ENCODE data around the gene WRAP53. TPM values are rescaled to one million over a fixed set of nuclear protein-coding genes. Genes with fewer than 3 reads are reported as not detected.

WRAP53 gene
- total and polyA plus RNA-seq, 12 donors = 3.8 to 12.1 (median 4.9) TPM

- intact Hi-C loops (cut with DNase I) = no loop called here
- no peak overlapping the region for H3K4me3 ChIP-seq
- no peak for TF ChIP-seq CTCF (IDR thresholded peaks at IDR 0.05)
- WGBS, 2 donors = 77 to 83% methylated on average over 10 of the region's 10 CpGs
- no peaks in the 10 kb centered on the region for H3K9me3 ChIP-seq
- H3K4me1 ChIP-seq = peaks cover 3 to 31% (median 8%) of the 10 kb centered on the region in 9 donors
- H3K27me3 ChIP-seq = peaks cover 4 to 83% (median 57%) of the 10 kb centered on the region in 7 donors
- no peaks in the 10 kb centered on the region for H3K36me3 ChIP-seq
- H3K27ac ChIP-seq = no peak overlapping the region
- ATAC-seq = no peak
- DNase-seq = no peak
Measured at GRCh38 chr17:7714721-7715594, 26.7 kb downstream of the WRAP53 start.

- H3K36me3 ChIP-seq = no peaks in the 10 kb centered on the region
- intact Hi-C loops (cut with DNase I) = no loop called here
Measured at GRCh38 chr17:7715936-7716886, 27.9 kb downstream of the WRAP53 start.

GRCh38 chr17:7716901-7717755 lies 28.9 kb downstream of the WRAP53 start, which contains the start of gene DNAH2:
Gene DNAH2, plus strand, starts transcription at chr17:7717744. Its CDS starts 1,991 bp downstream, at chr17:7719735.
- Histone ChIP-seq H3K36me3 (no peaks in the 10 kb centered on the region), H3K4me1 (peaks cover 3 to 22% (median 8%) of the 10 kb centered on the region in 9 donors), H3K9me3 (no peaks in the 10 kb centered on the region), H3K27me3 (peaks cover 4 to 93% (median 40%) of the 10 kb centered on the region in 7 donors), H3K4me3 (peak within 1 kb of the TSS; percentile 37 to 72 (median 63)), H3K27ac (peak within 1 kb of the TSS in 7 of 10 donors; percentile 9 to 63 (median 40))
- peak; percentile 14 to 71 (median 51) for TF ChIP-seq CTCF (IDR thresholded peaks at IDR 0.05)
- DNase-seq (peak; percentile 78 to 87), ATAC-seq (peak; percentile 84 to 94 (median 90))
- intact Hi-C loops (cut with DNase I) = no loop called here
- WGBS, 2 donors = 1% methylated on average over 64 of the region's 64 CpGs

More at GRCh38 chr17:7715936-7716886, 27.9 kb downstream of the WRAP53 start:
- DNase-seq (no peak), ATAC-seq (no peak)
- peaks cover 4 to 95% (median 49%) of the 10 kb centered on the region in 7 donors for H3K27me3 ChIP-seq
- H3K4me1 ChIP-seq = peaks cover 3 to 22% (median 8%) of the 10 kb centered on the region in 9 donors
- no peaks in the 10 kb centered on the region for H3K9me3 ChIP-seq
- TF ChIP-seq CTCF (IDR thresholded peaks at IDR 0.05) = no peak
- H3K27ac ChIP-seq = peak overlapping the region in 1 of 10 donors; percentile 63
- peak overlapping the region; percentile 37 to 72 (median 63) for H3K4me3 ChIP-seq
- 35 to 42% methylated on average over 20 of the region's 20 CpGs for WGBS, 2 donors
